ENCODE measurements around the gene CA6.
"Not testable (repeated sequence)": the region's sequence is repeated elsewhere in the genome, so short reads cannot be mapped to it uniquely, and the experiment has no call there.

DNA sequence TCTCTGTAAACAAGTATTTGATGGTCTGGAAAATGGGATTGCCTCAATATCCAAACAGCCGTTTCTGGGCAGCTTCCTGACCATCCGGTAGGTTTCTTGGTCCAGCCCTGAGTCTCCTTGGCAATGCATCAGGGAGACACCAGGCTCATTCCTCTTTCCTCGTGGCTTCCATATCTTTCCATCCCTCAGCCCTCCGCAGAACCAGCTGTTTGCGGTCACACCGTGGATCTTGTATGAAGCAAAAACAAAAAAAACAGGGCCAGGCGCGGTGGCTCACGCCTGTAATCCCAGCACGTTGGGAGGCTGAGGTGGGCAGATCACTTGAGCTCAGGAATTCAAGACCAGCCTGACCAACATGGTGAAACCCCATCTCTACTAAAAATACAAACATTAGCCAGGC lies 28.1 kb upstream of the CA6 start:
- TF ChIP-seq, protein P1, sequence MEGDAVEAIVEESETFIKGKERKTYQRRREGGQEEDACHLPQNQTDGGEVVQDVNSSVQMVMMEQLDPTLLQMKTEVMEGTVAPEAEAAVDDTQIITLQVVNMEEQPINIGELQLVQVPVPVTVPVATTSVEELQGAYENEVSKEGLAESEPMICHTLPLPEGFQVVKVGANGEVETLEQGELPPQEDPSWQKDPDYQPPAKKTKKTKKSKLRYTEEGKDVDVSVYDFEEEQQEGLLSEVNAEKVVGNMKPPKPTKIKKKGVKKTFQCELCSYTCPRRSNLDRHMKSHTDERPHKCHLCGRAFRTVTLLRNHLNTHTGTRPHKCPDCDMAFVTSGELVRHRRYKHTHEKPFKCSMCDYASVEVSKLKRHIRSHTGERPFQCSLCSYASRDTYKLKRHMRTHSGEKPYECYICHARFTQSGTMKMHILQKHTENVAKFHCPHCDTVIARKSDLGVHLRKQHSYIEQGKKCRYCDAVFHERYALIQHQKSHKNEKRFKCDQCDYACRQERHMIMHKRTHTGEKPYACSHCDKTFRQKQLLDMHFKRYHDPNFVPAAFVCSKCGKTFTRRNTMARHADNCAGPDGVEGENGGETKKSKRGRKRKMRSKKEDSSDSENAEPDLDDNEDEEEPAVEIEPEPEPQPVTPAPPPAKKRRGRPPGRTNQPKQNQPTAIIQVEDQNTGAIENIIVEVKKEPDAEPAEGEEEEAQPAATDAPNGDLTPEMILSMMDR (IDR thresholded peaks at IDR 0.05; ENCODE audit: low read length) = not testable (repeated sequence)
- TF ChIP-seq EZH2 (optimal IDR thresholded peaks at IDR 0.05; ENCODE audit: low read depth, low read length); EZH2phosphoT487 (IDR thresholded peaks at IDR 0.05; ENCODE audit: low read length): not testable (repeated sequence)

Data from MM.1S (cell line).